Neuronal stem cell (in vitro differentiated cells): ENCODE measurements around the gene DENND4B.

Experiments used
- DNase-seq: peaks from one replicate; pipeline ENCODE4 v3.0.0-alpha.2; 2013; ENCODE audit warnings: low spot score
- H2AFZ ChIP-seq: one replicate; pipeline ENCODE4 v1.6.1; 2013; ENCODE audit warnings: mild to moderate bottlenecking, low read length, inconsistent platforms
- H2AK5ac ChIP-seq: 2 replicates; pipeline ENCODE4 v1.6.1; 2013; ENCODE audit warnings: low read depth, mild to moderate bottlenecking, inconsistent platforms, low read length, moderate library complexity, mixed read lengths
- H2BK120ac ChIP-seq: 2 replicates; pipeline ENCODE4 v1.6.1; 2013; ENCODE audit warnings: low read depth, mild to moderate bottlenecking, inconsistent platforms, low read length, moderate library complexity, mixed read lengths
- H2BK12ac ChIP-seq: one replicate; pipeline ENCODE4 v1.6.1; 2013; ENCODE audit warnings: low read length, inconsistent platforms
- H2BK15ac ChIP-seq: 2 replicates; pipeline ENCODE4 v1.6.1; 2013; ENCODE audit warnings: mild to moderate bottlenecking, low read length, inconsistent platforms, mixed read lengths
- H2BK5ac ChIP-seq: one replicate; pipeline ENCODE4 v1.6.1; 2013; ENCODE audit warnings: inconsistent platforms, mild to moderate bottlenecking, low read length, moderate library complexity
- H3K14ac ChIP-seq: one replicate; pipeline ENCODE4 v1.6.1; 2013; ENCODE audit warnings: low read length, inconsistent platforms
- H3K18ac ChIP-seq: 2 replicates; pipeline ENCODE4 v1.6.1; 2013; ENCODE audit warnings: low read length, inconsistent platforms
- H3K23ac ChIP-seq: 2 replicates; pipeline ENCODE4 v1.6.1; 2013; ENCODE audit warnings: low read depth, mild to moderate bottlenecking, mixed read lengths, low read length, inconsistent platforms; ENCODE audit not compliant: poor library complexity
- H3K27ac ChIP-seq: replicated peaks from 3 replicates; pipeline ENCODE4 v1.5.1; 2013; ENCODE audit warnings: low read length, inconsistent platforms
- H3K27me3 ChIP-seq, 3 experiments: 2 replicates each; pipeline ENCODE4 v1.6.1; 2013; ENCODE audit warnings: low read length in 3 of 3, mild to moderate bottlenecking in 2 of 3, inconsistent platforms in 1 of 3, low read depth in 1 of 3, mixed read lengths in 1 of 3, moderate library complexity in 1 of 3; ENCODE audit not compliant: control insufficient read depth in 3 of 3, insufficient read depth in 3 of 3
- H3K36me3 ChIP-seq, 2 donors: replicated peaks in 1 of 2; 2 replicates each; pipeline ENCODE4 v1.6.1; 2013; ENCODE audit warnings: low read length in 2 of 2; ENCODE audit not compliant: control insufficient read depth in 2 of 2, insufficient read depth in 2 of 2
- H3K4ac ChIP-seq: 2 replicates; pipeline ENCODE4 v1.6.1; 2013; ENCODE audit warnings: inconsistent platforms, mild to moderate bottlenecking, low read length, moderate library complexity
- H3K4me1 ChIP-seq, 2 donors: 1 replicate in 1 of 2; 2 replicates in 1 of 2; pipeline ENCODE4 v1.6.1; 2013; ENCODE audit warnings: low read length in 2 of 2, low read depth in 1 of 2; ENCODE audit not compliant: control insufficient read depth in 2 of 2, insufficient read depth in 1 of 2
- H3K4me2 ChIP-seq: one replicate; pipeline ENCODE4 v1.6.1; 2013; ENCODE audit warnings: mild to moderate bottlenecking, low read length, inconsistent platforms; ENCODE audit not compliant: insufficient read depth, poor library complexity, severe bottlenecking
- H3K4me3 ChIP-seq, 2 donors: 2 replicates each; pipeline ENCODE4 v1.5.1; 2013; ENCODE audit warnings: low read length in 2 of 2, mild to moderate bottlenecking in 2 of 2, inconsistent platforms in 1 of 2, moderate library complexity in 1 of 2
- H3K79me1 ChIP-seq: one replicate; pipeline ENCODE4 v1.6.1; 2013; ENCODE audit warnings: low read depth, mild to moderate bottlenecking, inconsistent platforms, low read length, moderate library complexity
- H3K9ac ChIP-seq: one replicate; pipeline ENCODE4 v1.6.1; 2013; ENCODE audit warnings: mild to moderate bottlenecking, low read depth, low read length, inconsistent platforms; ENCODE audit not compliant: poor library complexity
- H3K9me3 ChIP-seq, 2 donors: replicated peaks in 1 of 2; 2 replicates each; pipeline versions ENCODE3 to v1.6.1; 2013; ENCODE audit warnings: low read length in 2 of 2, mild to moderate bottlenecking in 2 of 2, inconsistent platforms in 1 of 2, low read depth in 1 of 2, mixed read lengths in 1 of 2, moderate library complexity in 1 of 2; ENCODE audit not compliant: control insufficient read depth in 2 of 2, insufficient read depth in 1 of 2
- H4K8ac ChIP-seq: one replicate; pipeline ENCODE4 v1.6.1; 2013; ENCODE audit warnings: low read depth, mild to moderate bottlenecking, inconsistent platforms, low read length, moderate library complexity
- H4K91ac ChIP-seq: one replicate; pipeline ENCODE4 v1.6.1; 2013; ENCODE audit warnings: low read length, low read depth, mild to moderate bottlenecking, inconsistent platforms; ENCODE audit not compliant: poor library complexity
- WGBS, 2 donors: extraction: QIAGEN DNeasy Blood & Tissue Kit; methylation state at CpG; one replicate each; pipeline ENCODE4 v1.1.7; 2013; ENCODE audit warnings: missing lambda C conversion rate in 2 of 2, mixed read lengths in 1 of 2; ENCODE audit not compliant: insufficient read length in 2 of 2, insufficient replicate concordance in 1 of 2; ENCODE audit errors: extremely low coverage in 2 of 2; 5-methylcytosine and 5-hydroxymethylcytosine counted together

Gene DENND4B

DNA sequence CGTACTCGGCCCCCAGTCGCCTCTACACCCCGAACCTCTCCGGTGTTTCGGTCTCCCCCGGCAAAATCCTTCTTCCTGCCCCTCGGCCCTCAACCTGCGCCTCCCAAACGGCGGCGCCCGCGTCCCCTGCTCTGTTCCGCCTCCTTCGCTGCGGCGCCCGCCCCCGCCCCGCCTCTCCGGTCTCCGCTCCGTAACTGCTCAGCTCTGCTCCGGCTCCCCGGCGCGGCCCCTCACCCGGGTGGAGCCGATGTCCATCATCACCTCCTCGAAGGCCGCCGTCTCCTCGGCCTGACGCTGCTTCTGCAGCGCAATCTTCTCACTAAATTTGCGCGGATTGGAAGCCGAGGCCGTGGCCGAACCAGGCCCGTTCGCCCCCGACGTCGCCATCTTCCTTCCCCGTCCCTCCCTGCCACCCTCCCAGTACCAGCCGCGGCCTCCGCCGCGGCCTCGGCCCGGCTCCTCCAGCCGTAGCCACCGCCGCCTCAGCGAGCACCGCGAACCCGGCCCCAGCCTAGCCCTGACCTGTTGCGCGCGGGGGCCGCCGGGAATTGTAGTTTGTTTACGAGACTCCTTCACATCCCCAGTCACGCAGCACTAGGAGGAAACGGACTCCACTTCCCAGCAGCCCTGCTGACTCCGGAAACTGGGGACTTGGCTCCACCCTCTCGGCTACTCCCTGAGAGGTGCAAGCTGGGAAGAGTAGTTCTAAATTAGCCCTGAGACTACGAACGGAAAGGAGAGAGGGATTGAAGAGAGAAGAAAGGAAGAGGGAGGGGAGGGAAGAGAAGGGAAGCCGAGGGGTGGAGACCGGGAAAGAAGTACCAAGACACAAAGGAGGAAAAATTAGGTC, 11.8 kb upstream of the DENND4B start, which contains the start of gene CRTC2:
CRTC2 (minus strand) TSS at position 502 of the 850 bp plus-strand sequence; CDS start at position 387, 115 bp downstream.
- Histone ChIP-seq H3K9me3 (no peaks in the 10 kb centered on the region), H2BK12ac (no peak within 1 kb of the TSS), H3K27ac (peak within 1 kb of the TSS; percentile 88), H3K4ac (no peak within 1 kb of the TSS), H4K8ac (no peak within 1 kb of the TSS), H2BK120ac (no peak within 1 kb of the TSS), H2AK5ac (no peak within 1 kb of the TSS), H3K4me3 (peak within 1 kb of the TSS; percentile 88 to 97), H3K27me3 (no peaks in the 10 kb centered on the region), H2BK5ac (peak within 1 kb of the TSS; percentile 43), H3K23ac (peak within 1 kb of the TSS; percentile 95), H3K9ac (peak within 1 kb of the TSS; percentile 94), H3K4me1 (peaks cover 21 to 25% of the 10 kb centered on the region in 2 donors), H3K18ac (peak within 1 kb of the TSS; percentile 97), H2BK15ac (no peak within 1 kb of the TSS), H2AFZ (peak within 1 kb of the TSS; percentile 90), H3K4me2 (peak within 1 kb of the TSS; percentile 56), H3K79me1 (peaks cover 18% of the 10 kb centered on the region), H3K14ac (peak within 1 kb of the TSS; percentile 72), H3K36me3 (peaks cover 20 to 51% of the 10 kb centered on the region in 2 donors), H4K91ac (no peak within 1 kb of the TSS)
- no CpG with 5 or more reads among the region's 75 CpGs for WGBS, 2 donors
- peak; percentile 97 for DNase-seq

DNA sequence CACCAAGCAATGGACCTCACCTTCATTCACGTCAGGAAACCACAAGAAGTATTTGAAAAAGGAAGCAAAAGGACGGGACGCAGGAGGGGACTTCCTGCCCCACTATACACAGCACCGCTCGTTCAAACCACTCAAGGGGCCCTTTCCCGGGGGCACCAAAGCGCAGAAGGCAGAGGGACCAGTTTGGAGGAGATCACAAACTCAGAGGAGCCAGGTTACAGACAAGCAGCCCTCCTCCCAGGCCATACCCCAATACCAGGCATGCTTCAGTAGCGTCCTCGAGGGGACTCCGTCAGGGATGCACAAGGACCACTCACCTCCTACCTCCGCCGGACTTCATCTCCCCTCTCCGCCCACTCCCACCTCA, 11.2 kb upstream of the DENND4B start:
- WGBS, 2 donors: no CpG with 5 or more reads among the region's 13 CpGs
- no peak overlapping the region for H4K8ac ChIP-seq
- no peak overlapping the region for H2BK15ac ChIP-seq
- H3K4me2 ChIP-seq: peak overlapping the region; percentile 56
- H3K9ac ChIP-seq: peak overlapping the region; percentile 94
- H2BK12ac ChIP-seq: no peak overlapping the region
- peak overlapping the region; percentile 90 for H2AFZ ChIP-seq
- H3K4ac ChIP-seq: no peak overlapping the region
- no peak overlapping the region for H2BK120ac ChIP-seq
- H4K91ac ChIP-seq: no peak overlapping the region
- peak overlapping the region; percentile 88 to 97 for H3K4me3 ChIP-seq
- peaks cover 20 to 53% of the 10 kb centered on the region in 2 donors for H3K36me3 ChIP-seq
- H3K79me1 ChIP-seq: peaks cover 18% of the 10 kb centered on the region
- H3K14ac ChIP-seq: peak overlapping the region; percentile 72
- no peaks in the 10 kb centered on the region for H3K27me3 ChIP-seq
- H3K4me1 ChIP-seq: peaks cover 21 to 25% of the 10 kb centered on the region in 2 donors
- no peak for DNase-seq
- no peaks in the 10 kb centered on the region for H3K9me3 ChIP-seq
- peak overlapping the region; percentile 88 for H3K27ac ChIP-seq
- H3K18ac ChIP-seq: peak overlapping the region; percentile 97
- no peak overlapping the region for H2BK5ac ChIP-seq
- no peak overlapping the region for H2AK5ac ChIP-seq
- peak overlapping the region; percentile 95 for H3K23ac ChIP-seq

DNA sequence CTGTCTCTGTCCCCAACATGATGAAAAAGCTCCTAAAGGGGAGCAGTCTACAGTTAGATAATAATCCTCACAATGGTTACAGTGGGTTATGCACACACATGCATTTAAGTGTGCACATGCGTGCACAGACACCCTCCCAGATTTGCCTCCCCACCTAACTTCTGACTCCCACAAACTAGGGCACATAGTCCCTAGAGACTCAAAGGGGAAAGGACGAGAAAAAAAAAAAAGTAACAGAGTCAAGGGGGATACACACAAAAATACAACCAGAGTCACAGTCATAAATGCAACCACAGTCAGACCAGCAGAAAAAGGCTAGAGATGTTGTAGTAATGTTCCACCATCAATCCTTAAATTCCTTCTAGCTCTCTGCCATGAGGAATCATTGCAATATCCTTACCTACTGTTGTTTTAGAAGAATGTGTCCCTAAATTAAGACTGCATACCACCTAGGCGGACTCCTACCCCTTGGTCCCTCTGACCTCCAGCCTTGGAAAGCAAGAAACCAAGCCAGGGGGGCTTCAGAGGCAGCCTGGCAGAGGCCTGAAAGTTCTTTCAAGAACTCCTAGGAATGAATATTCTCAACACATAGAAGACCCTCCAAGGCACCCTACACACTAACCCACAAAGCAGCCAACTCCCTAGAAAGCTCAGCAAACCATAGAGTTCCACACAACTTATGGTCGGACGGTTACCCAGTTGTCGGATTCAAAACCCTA, 10.6 kb upstream of the DENND4B start:
- Histone ChIP-seq H3K18ac (no peak overlapping the region), H3K4me2 (peak overlapping the region; percentile 56), H3K9ac (peak overlapping the region; percentile 94), H2BK5ac (no peak overlapping the region), H3K27ac (no peak overlapping the region), H2BK12ac (no peak overlapping the region), H3K23ac (no peak overlapping the region), H4K91ac (no peak overlapping the region), H3K4me3 (peak overlapping the region; percentile 88 to 97), H4K8ac (no peak overlapping the region), H3K27me3 (no peaks in the 10 kb centered on the region), H3K36me3 (peaks cover 26 to 57% of the 10 kb centered on the region in 2 donors), H2AFZ (peak overlapping the region; percentile 90), H2BK15ac (no peak overlapping the region), H2BK120ac (no peak overlapping the region), H3K9me3 (no peaks in the 10 kb centered on the region), H3K14ac (no peak overlapping the region), H3K79me1 (peaks cover 14% of the 10 kb centered on the region), H3K4me1 (peaks cover 15 to 19% of the 10 kb centered on the region in 2 donors), H3K4ac (no peak overlapping the region), H2AK5ac (no peak overlapping the region)
- no CpG with 5 or more reads among the region's 6 CpGs for WGBS, 2 donors
- no peak for DNase-seq

DNA sequence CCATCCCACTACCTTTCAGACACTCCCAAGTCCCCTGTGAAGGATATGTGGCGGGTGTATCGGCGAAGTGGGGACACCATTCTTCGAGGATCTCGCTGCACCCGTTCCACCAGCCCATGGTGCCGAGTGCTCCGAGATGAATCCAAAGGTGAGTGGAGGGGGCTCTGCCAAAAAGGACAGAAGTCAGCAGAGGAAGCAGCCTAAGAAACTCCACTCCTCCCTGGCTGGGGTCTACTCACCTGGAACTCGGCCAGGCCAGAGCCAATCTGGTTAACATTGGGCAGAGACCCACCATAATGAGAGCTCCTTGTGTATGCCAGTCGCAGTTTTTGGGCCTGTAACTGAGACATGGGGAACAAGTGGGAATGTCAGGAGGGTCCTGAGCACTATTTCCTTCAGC, 8.3 kb upstream of the DENND4B start:
- Histone ChIP-seq H3K23ac (no peak overlapping the region), H3K36me3 (peaks cover 21 to 58% of the 10 kb centered on the region in 2 donors), H3K4ac (no peak overlapping the region), H3K18ac (no peak overlapping the region), H3K27ac (no peak overlapping the region), H2BK12ac (no peak overlapping the region), H3K9ac (no peak overlapping the region), H3K4me2 (no peak overlapping the region), H3K79me1 (peaks cover 10% of the 10 kb centered on the region), H3K27me3 (no peaks in the 10 kb centered on the region), H4K8ac (no peak overlapping the region), H3K14ac (no peak overlapping the region), H2BK120ac (no peak overlapping the region), H4K91ac (no peak overlapping the region), H2AFZ (no peak overlapping the region), H3K4me3 (no peak overlapping the region), H3K9me3 (no peaks in the 10 kb centered on the region), H3K4me1 (peaks cover 9 to 13% of the 10 kb centered on the region in 2 donors), H2BK15ac (no peak overlapping the region), H2AK5ac (no peak overlapping the region), H2BK5ac (no peak overlapping the region)
- no peak for DNase-seq
- WGBS, 2 donors: no CpG with 5 or more reads among the region's 10 CpGs
